Measurements from ENCODE around the gene PTPRN2.
"Not testable (repeated sequence)": the region's sequence is repeated elsewhere in the genome, so short reads cannot be mapped to it uniquely, and the experiment has no call there.

PTPRN2 gene

GRCh38 chr7:158550886-158551452, 36.7 kb downstream of the PTPRN2 start:
- DNase-seq (ENCODE audit: low read depth in 2 of 2) = no peak

GRCh38 chr7:158550394-158550700, 37.3 kb downstream of the PTPRN2 start:
- DNase-seq (ENCODE audit: low read depth in 2 of 2) = no peak

GRCh38 chr7:158549616-158550393, 37.8 kb downstream of the PTPRN2 start:
- no peak for DNase-seq (ENCODE audit: low read depth in 2 of 2)

GRCh38 chr7:158549176-158549615, 38.4 kb downstream of the PTPRN2 start:
- no peak for DNase-seq (ENCODE audit: low read depth in 2 of 2)

GRCh38 chr7:158548726-158549125, 38.9 kb downstream of the PTPRN2 start:
- DNase-seq (ENCODE audit: low read depth in 2 of 2) = no peak

DNA sequence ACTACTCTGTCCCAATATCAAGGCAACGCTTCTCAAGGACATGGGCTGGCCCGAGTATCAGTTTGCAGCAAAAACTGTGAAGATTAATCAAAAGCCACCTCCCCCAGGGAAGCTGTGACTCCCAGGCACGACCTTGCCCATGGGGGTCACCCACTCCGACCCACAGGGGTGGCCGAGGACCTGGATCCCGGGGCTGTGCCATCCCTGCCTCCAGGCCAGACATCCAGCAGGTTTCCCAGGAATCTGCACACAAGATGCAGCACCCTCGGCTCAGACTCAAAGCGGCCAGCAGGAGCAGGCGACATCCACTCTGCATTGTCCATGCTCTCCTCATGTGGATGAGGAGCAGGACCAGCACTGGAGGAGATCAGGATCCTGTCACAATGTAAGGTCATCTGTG, 39.8 kb downstream of the PTPRN2 start:
- DNase-seq (ENCODE audit: low read depth in 2 of 2) = no peak

GRCh38 chr7:158546626-158547025, 41.0 kb downstream of the PTPRN2 start:
- DNase-seq (ENCODE audit: low read depth in 2 of 2) = no peak

GRCh38 chr7:158546214-158546613, 41.4 kb downstream of the PTPRN2 start:
- DNase-seq (ENCODE audit: low read depth in 2 of 2) = no peak

GRCh38 chr7:158544708-158545107, 42.9 kb downstream of the PTPRN2 start:
- no peak for DNase-seq (ENCODE audit: low read depth in 2 of 2)

- DNase-seq (ENCODE audit: low read depth in 2 of 2) = no peak
Measured at GRCh38 chr7:158543840-158544239, 43.8 kb downstream of the PTPRN2 start.

- no peak for DNase-seq (ENCODE audit: low read depth in 2 of 2)
Measured at GRCh38 chr7:158542651-158543566, 44.7 kb downstream of the PTPRN2 start.

- no peak for DNase-seq (ENCODE audit: low read depth in 2 of 2)
Measured at GRCh38 chr7:158541346-158542010, 46.1 kb downstream of the PTPRN2 start.

- no peak for DNase-seq (ENCODE audit: low read depth in 2 of 2)
Measured at GRCh38 chr7:158539711-158540146, 47.9 kb downstream of the PTPRN2 start.

- DNase-seq (ENCODE audit: low read depth in 2 of 2) = no peak
Measured at GRCh38 chr7:158538156-158538946, 49.3 kb downstream of the PTPRN2 start.

DNA sequence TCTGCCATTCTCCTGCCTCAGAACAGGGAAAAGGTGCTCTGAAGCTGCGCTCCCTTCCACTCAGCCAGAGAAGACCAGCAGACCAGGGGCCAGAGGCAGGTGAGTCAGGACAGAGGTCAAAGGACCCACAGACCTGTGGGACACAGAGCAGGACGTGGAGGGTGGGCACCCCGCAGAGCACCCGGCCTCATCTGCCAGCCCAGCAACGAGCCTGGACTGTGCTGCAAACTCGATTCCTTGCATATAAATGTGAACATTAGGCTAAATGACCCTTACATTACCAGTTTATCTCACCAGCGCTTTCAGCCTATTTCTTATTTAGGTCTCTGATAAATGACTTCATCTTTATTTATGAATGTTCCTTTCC, 50.1 kb downstream of the PTPRN2 start:
- no peak for DNase-seq (ENCODE audit: low read depth in 2 of 2)

DNA sequence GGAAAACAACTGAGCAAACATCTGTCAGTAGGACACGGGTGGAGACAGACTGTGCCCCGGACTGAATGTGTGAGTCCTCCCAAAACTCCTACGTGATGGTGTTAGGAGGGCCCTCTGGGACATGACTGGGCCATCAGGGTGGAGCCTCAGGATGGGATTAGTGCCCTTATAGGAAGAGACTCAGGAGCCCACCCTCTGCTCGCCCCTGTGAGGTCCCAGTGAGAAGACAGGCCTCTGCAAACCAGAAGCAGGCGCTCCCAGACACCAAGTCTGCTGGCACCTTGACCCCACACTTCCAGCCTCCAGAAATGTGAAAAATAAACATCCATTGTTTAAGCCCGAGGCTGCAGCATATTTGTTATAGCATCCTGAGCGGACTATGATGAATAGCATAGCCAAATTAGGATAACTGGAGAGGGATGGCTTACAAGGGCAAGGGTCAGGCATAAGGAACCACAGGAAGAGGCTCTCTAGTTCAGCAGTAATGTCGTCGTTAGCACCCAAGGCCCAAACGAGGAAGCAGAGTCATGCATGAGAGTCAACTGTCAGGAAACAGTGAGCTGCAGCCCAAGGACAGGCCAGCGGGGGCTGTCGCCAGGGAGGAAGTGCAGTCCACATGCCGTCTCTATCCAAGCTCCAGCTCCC, 50.6 kb downstream of the PTPRN2 start:
- no peak for DNase-seq (ENCODE audit: low read depth in 2 of 2)

DNA sequence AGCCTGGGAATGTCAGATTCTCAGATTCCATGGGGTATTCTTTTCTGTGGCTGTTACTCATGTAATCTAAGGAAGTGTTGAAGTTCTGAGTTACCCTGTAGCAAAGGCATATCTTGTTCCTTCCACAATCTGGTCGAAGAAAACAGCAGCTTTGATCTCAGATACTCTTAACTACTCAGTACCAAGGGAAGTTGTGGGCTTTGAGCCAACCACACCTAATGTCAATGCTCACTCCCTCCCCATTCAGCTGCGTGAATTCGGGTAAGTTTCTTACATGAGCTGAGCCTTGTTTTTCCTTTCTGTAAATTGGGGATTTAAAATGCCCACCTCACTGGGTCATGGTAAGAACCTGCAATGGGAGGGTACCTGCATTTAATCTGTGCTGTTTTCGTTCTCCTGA, 52.5 kb downstream of the PTPRN2 start:
- DNase-seq (ENCODE audit: low read depth in 2 of 2) = no peak

- DNase-seq (ENCODE audit: low read depth in 2 of 2) = no peak
Measured at GRCh38 chr7:158534598-158534997, 53.0 kb downstream of the PTPRN2 start.

- DNase-seq (ENCODE audit: low read depth in 2 of 2) = not testable (repeated sequence)
Measured at GRCh38 chr7:158534134-158534515, 53.5 kb downstream of the PTPRN2 start.

DNA sequence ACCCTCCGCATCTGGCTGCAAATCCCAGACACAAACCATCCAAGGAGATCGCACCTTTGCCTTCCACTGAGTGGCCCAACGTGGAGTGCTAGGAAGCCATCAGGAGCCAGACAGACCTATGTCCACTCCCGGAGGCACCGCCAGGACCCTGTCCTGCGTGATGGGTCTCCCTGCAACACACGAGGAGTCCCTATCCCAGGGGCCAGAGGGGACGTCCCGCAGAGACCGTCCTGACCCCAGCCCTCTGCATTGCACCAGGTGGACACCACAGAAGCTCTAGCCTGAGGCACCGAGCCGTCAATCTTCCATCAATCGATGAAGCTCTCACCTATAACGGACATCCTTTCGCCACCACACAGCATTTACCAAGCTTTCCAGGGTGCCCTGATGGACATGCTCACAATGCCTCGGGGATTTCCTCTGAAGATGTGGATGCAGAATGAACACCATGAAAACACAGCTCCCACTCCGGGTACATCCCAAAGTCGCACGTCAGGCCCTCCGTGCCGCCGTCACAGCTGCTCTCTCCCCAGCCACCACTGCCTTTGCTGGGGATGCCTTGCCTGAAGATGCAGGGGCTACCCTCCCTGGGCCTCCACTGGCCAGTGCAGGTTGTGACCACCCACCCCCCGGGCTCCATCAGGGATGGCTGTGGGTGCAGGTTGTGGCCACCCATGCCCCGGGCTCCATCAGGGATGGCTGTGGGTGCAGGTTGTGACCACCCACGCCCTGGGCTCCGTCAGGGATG, 54.1 kb downstream of the PTPRN2 start:
- no peak for DNase-seq (ENCODE audit: low read depth in 2 of 2)

Data from activated CD4-positive, alpha-beta T cell treated with anti-CD3 and anti-CD28 coated beads for 24 hours (primary cell).